Stimulated activated CD4-positive, alpha-beta T cell treated with anti-CD3 and anti-CD28 coated beads, Interleukin-15, amount 100 ng/mL, for 24 hours (primary cell): ENCODE results near the gene KPRP.

Experiments
- DNase-seq: peaks from one replicate; pipeline ENCODE4 v3.0.0-alpha.2; 2020

The KPRP gene

GRCh38 chr1:152757747-152758146 is at the start of gene KPRP:
Gene KPRP (plus strand): TSS chr1:152758025. CDS start chr1:152759589, 1,564 bp downstream.
- DNase-seq: no peak

DNA sequence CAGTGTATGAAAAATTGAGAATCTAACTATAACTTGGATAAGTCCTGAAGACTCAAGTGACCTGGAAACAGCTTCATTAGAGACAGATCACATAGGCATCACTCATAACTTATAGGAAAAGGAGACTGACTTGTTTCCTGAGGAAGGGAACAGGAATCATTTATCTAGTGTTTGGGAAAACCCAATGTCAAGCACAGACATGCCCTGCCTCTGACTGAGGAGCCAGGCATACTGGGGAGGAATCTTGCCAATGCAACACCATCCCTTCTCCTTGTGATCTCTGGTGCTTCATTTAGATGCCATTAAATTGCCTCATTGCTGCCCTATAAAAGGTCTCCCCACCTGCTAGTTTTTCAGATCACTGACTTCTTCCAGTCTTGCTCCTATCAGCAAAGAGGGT is 39.6 kb upstream of the KPRP start:
- DNase-seq: no peak

- no peak for DNase-seq
Observed at GRCh38 chr1:152725261-152725660, 32.6 kb upstream of the KPRP start.

- DNase-seq: no peak
Observed at GRCh38 chr1:152728986-152729385, 28.8 kb upstream of the KPRP start.

GRCh38 chr1:152735648-152736047 is 22.2 kb upstream of the KPRP start:
- no peak for DNase-seq

- DNase-seq: no peak
Observed at GRCh38 chr1:152737997-152738396, 19.8 kb upstream of the KPRP start.

DNA sequence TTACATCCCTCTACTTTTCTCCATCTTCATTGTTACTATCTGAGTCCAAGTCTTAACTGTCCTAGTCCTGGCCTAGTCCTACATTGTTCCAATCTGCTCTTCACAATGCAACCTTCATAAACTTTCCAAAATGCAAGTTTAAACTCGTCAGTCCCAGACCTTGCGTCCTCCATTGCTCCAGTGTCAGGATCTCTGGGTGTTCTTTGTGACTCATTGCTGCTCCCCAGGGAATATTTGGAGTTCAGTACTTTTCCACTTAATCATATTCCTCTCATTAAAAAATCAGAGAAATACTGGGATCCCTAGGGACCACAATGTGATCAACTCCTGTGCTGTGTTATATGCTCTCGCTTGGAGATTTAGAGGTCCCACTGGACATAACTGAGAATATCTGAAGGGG is 18.0 kb upstream of the KPRP start:
- DNase-seq: no peak

DNA sequence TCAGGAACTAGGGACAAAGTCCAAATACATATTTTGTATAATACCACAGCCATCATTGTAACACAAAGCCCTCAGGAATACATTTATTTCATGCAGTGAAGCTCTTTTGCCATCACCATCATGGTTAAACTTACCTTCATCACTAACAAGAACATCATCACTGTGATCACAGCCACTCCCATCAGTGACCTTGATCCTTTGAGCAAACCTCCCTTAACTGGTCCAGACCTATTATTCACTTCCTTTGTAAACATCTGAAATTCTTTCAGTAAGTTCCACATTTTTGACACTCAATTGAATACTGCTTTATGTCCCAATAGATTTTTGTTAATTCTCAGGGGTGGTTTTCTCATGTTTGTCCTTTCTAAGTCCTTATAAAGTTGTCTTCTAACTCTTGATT is 16.2 kb upstream of the KPRP start:
- no peak for DNase-seq

DNA sequence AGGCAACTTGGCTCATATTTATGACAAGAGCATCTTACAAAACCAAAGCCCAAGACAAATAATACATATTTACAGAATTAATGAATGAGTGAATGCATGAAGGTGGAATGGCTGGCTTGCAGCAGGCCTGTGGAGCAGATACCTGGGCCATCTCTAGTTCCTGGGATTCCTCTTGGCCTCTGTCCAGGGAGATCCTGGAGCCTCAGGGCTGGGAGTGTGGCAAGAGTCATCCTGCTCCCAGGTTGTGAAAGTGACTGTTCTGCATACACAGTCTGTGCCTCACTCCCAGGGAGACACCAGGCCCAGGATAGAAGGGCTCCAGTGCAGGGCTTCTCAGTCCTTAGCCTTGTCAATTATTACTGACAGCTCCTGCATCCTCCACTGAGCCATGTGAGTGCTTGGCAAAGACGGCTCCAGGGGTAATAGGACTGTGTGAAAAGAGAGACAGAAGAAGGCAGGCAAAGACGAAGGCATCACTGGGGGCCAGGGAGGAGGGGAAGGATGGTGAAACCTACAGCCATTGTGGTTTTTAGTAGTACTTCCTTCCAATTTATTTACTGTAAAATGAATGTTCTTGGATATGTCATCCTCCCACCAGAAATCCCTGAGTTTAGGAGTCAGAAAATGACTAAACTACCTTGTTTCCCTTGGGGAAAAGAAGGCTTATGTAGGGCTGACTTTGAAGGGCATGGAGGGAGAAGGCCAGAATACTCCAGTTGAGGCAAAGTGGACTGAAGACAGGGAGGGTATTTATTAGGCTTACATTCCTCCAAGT is 14.3 kb upstream of the KPRP start:
- no peak for DNase-seq

- no peak for DNase-seq
Observed at GRCh38 chr1:152745289-152745704, 12.5 kb upstream of the KPRP start.

DNA sequence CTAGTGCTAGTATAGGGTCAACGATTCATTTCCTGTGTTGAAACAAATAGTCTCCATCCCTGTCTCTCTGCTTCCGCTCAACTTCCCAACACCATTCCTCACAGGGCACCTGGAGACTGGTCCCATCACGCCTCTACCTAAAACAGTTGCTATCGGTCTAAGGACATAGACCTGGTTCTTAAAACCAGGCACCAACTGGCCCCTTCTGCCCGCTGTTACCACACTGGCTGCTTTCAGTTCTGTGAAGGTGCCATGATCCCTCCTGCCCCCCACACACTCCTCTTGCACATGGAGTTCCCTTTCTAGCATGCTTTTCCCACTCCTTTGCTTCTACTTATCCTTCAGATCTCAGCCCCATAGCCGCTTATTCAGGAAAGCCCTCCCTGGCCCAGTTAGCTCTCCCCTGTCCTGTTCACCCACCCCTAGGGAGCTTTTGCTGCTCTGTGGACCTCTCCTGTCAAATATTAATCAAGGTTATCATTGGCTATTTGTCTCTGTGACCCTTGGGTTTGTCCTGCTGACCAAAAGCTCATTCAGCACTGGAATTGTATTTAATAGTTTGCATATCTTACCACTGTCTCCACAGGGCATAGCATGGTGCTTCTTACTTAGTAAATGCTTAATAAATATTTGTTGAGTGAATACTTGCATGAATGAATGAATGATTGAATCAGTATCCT is 11.9 kb upstream of the KPRP start:
- DNase-seq: no peak

DNA sequence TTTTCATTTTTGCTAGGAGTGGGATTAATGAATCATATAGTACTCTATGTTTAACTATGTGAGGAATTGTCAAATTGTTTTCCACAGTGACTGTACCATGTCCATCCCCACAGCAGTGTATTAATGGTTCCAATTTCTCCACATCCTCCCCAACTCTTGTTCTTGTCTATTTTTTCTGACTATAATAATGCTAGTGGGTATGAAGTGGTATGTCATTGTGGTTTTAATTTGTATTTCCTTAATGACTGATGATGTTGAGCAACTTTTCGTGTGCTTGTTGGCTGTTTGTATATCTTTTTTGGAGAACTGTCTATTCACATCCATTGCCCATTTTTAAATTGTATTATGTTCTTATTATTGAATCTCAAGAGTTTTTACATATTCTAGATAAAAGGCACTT is 10.0 kb upstream of the KPRP start:
- DNase-seq: no peak

- DNase-seq: no peak
Observed at GRCh38 chr1:152752225-152752624, 5.6 kb upstream of the KPRP start.

DNA sequence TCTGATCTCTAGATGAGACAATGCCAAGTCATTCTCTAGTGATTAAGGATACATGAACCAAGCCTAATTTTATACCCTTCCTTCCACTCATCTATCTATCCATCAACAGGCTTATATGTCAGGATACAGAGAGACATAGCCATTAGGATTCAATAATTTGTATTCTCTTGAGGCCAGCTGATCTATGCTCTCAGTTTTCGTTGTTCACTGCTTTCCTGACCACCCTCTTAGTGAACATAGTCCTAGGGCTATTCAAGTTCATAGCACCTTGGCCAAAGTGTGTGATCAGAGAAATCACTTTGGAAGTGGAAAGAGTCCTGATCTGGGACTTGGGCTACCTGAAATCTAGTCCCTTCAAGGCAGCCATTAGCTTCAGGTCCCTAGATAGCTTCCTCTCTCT is 4.2 kb upstream of the KPRP start:
- DNase-seq: no peak

DNA sequence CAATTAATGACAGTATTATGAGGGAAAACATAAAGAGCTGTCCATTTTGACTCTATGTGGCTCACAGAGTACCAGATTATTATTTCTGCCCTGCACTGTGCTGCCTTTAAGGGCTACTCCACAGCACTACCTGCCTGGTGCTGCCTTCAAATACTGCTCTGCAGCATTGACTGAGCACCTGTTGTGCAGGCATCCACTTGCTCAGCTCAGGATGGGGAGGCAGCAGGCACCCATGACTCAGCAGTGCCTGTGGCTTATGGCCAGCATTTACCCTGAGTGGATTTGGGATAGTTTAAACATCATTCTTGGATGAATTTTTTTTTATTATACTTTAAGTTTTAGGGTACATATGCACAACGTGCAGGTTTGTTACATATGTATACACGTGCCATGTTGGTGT is 953 bp upstream of the KPRP start:
- no peak for DNase-seq

- DNase-seq: no peak
Observed at GRCh38 chr1:152758636-152759035, 811 bp downstream of the KPRP start.

- DNase-seq: no peak
Observed at GRCh38 chr1:152759453-152760173, 1.8 kb downstream of the KPRP start.

DNA sequence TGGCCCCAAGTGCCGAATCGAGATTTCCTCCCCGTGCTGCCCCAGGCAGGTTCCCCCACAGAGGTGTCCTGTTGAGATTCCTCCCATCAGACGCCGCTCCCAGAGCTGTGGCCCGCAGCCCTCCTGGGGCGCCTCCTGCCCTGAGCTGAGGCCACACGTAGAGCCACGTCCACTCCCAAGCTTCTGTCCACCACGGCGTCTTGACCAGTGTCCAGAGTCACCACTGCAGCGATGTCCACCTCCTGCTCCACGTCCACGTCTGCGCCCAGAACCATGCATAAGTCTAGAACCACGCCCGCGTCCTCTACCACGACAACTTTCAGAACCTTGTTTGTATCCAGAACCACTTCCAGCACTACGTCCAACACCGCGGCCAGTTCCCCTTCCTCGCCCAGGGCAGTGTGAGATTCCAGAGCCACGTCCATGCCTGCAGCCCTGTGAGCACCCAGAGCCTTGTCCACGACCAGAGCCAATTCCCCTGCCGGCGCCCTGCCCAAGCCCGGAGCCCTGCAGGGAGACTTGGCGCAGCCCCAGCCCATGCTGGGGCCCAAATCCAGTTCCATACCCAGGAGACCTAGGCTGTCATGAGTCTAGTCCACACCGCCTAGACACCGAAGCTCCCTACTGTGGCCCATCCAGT is 2.8 kb downstream of the KPRP start:
- no peak for DNase-seq

- no peak for DNase-seq
Observed at GRCh38 chr1:152761609-152762213, 3.9 kb downstream of the KPRP start.

GRCh38 chr1:152768847-152769533 is 11.2 kb downstream of the KPRP start:
- DNase-seq: no peak

DNA sequence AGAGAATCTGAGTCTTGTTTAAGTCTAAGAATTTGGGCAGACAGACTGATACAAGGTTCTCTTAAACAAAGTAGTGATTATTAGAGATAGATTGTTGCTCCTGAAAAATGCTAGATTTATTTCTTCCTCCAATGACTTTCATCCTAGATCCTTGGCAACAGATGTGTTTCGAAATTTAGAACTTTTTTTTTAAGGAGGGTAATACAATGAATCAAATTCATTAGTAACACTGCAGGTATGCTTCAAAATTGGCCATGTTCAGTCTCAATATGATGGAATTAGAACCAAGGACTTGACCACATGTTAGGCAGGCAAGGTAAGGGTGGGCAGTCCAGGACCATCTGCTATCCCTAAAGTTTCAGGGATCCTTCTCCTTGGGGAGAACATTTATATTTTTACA is 12.6 kb downstream of the KPRP start:
- no peak for DNase-seq

GRCh38 chr1:152774875-152775274 is 17.1 kb downstream of the KPRP start, which contains the start of gene LCE1F:
Gene LCE1F (plus strand): TSS chr1:152775140. CDS start chr1:152776372, 1,232 bp downstream.
- no peak for DNase-seq
